HepG2 (cell line): ENCODE data around the gene LCN2. TPM values are rescaled to one million over a fixed set of nuclear protein-coding genes. Genes with fewer than 3 reads are reported as not detected.

Source experiments
- HMGA1 ChIP-seq: sonication (generic); formaldehyde crosslinking; conservative IDR thresholded peaks from 2 replicates; pipeline ENCODE4 v1.4.0; 2020; ENCODE audit warnings: missing genetic modification reagents
- HMGXB3 ChIP-seq: sonication (generic); formaldehyde crosslinking; IDR thresholded peaks from 2 replicates; pipeline ENCODE4 v1.4.0; 2020; ENCODE audit warnings: missing genetic modification reagents, borderline replicate concordance
- HOXA5 ChIP-seq: sonication (generic); formaldehyde crosslinking; IDR thresholded peaks from 2 replicates; pipeline ENCODE4 v1.4.0; 2020; ENCODE audit warnings: missing genetic modification reagents
- KAT2B ChIP-seq: fragments of 150-350 bp; IDR thresholded peaks from 2 replicates; pipeline ENCODE4 v1.6.1; 2014; ENCODE audit warnings: low read depth, low read length, borderline replicate concordance
- POLR2G ChIP-seq: fragments of 200-400 bp; formaldehyde crosslinking; IDR thresholded peaks from 2 replicates; pipeline ENCODE4 v1.6.1; 2018; ENCODE audit warnings: mild to moderate bottlenecking, low read depth, low read length, moderate library complexity
- TFDP1 ChIP-seq: IDR thresholded peaks from 2 replicates; pipeline ENCODE4 v1.6.1; 2016; ENCODE audit warnings: missing compliant biosample characterization, missing genetic modification reagents, borderline replicate concordance
- ZBTB46 ChIP-seq: sonication (generic); formaldehyde crosslinking; IDR thresholded peaks from 2 replicates; pipeline ENCODE4 v1.4.0; 2020; ENCODE audit warnings: mild to moderate bottlenecking, missing genetic modification reagents, borderline replicate concordance
- ZC3H13 ChIP-seq: sonication (generic); formaldehyde crosslinking; IDR thresholded peaks from 2 replicates; pipeline ENCODE4 v1.8.1; 2023; ENCODE audit warnings: mild to moderate bottlenecking, missing genetic modification reagents, moderate library complexity
- ZNF430 ChIP-seq: sonication (generic); formaldehyde crosslinking; IDR thresholded peaks from 2 replicates; pipeline ENCODE4 v1.9.0; 2021; ENCODE audit warnings: mild to moderate bottlenecking, missing genetic modification reagents
- ZNF501 ChIP-seq: sonication (generic); formaldehyde crosslinking; IDR thresholded peaks from 2 replicates; pipeline ENCODE4 v1.5.1; 2020; ENCODE audit warnings: mild to moderate bottlenecking, moderate library complexity, missing genetic modification reagents
- ZNF547 ChIP-seq: sonication (generic); formaldehyde crosslinking; IDR thresholded peaks from 2 replicates; pipeline ENCODE4 v1.5.1; 2020; ENCODE audit warnings: mild to moderate bottlenecking, missing genetic modification reagents
- ZNF597 ChIP-seq: sonication (generic); formaldehyde crosslinking; IDR thresholded peaks from 2 replicates; pipeline ENCODE4 v1.5.0; 2020; ENCODE audit warnings: missing genetic modification reagents
- ZNF652 ChIP-seq: IDR thresholded peaks from 2 replicates; pipeline ENCODE4 v1.6.1; 2016; ENCODE audit warnings: low read depth, borderline replicate concordance
- polyA plus RNA-seq, 8 experiments: library from polyadenylated mRNA; depleted of rRNA in 3 of 8; stranded (reverse) in 7 of 8; unstranded in 1 of 8; fragments of >200 nt; fragmentation: Illumina TruSeq in 4 of 8; extraction: Trizol in 4 of 8; gene quantifications; 2 replicates each; pipeline versions ENCODE4 v1.2.1 to v1.2.3, GENCODE V29; 2011 to 2016; ENCODE audit warnings: low read depth in 4 of 8, missing spikeins in 1 of 8, mixed read lengths in 1 of 8; ENCODE audit not compliant: insufficient read depth in 1 of 8
- total RNA-seq, 5 experiments: library from RNA; depleted of rRNA; stranded (reverse); fragments of >200 nt; fragmentation: Illumina TruSeq; extraction: Trizol; gene quantifications; 2 replicates each; pipeline ENCODE4 v1.2.3, GENCODE V29; 2016; ENCODE audit warnings: low read depth in 1 of 5
- TF ChIP-seq, protein P1 (sequence below): IDR thresholded peaks from 2 replicates; pipeline ENCODE4 v1.6.1; 2016; ENCODE audit warnings: missing biosample characterization, missing genetic modification reagents, low read depth
- TF ChIP-seq, protein P2 (sequence below): sonication (generic); formaldehyde crosslinking; IDR thresholded peaks from 2 replicates; pipeline ENCODE4 v1.8.0; 2022; ENCODE audit warnings: missing genetic modification reagents, mild to moderate bottlenecking, moderate library complexity, borderline replicate concordance

The LCN2 gene
- total and polyA plus RNA-seq, 2 of the 13 experiments (the other 11 are each of a cell fraction or from before 2014, with no cell fraction given): 0.38 to 1.4 TPM

DNA sequence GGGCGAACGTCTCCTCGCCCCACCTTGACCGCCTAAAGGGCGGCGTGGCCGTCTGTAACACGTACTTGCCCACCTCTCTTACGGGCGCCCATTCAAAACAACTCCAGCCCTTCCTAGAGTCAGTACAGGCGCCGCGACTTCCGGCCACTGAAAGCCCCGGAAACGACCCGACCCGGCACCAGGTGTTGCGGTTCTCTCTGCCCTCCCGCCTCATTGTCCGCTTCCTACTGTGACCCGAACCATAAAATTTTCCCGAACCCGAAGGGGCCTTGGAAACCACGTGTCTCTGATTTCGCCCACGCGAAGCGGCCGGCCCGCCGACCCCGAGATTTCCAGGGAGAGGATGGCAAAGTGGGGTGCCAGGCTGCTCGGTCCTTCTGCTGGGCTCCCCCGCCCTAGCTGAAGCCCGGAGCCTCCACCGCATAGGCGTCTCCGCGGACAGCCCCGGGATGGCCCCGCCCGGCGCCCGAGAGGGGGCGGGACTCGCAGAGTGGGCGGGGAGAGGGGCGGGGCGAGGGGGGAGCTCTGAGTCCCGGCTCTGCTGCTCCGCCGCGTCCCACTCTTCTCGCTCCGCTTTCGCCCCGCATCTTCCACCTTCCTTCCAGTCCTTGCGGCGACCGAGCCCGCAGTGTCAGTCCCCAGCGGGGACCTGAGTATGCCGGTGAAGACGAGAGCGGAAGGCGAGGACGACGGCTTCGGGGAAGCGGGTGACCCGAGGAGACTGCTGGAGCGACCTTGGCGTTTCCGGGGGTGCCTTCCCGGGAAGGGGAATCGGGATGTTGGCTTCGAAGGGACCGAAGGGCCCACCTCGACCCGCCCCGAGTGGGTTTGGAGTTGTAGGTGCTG is 21.0 kb upstream of the LCN2 start (continued):
- TF ChIP-seq, protein P1, sequence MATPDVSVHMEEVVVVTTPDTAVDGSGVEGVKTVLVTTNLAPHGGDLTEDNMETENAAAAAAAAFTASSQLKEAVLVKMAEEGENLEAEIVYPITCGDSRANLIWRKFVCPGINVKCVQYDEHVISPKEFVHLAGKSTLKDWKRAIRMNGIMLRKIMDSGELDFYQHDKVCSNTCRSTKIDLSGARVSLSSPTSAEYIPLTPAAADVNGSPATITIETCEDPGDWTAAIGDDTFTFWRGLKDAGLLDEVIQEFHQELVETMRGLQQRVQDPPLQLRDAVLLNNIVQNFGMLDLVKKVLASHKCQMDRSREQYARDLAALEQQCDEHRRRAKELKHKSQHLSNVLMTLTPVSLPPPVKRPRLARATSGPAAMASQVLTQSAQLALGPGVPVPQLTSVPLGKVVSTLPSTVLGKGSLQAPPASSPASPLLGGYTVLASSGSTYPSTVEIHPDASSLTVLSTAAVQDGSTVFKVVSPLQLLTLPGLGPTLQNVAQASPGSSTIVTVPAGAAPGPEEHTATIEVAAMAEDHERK (CRISPR knock-in tag): peak; percentile 24; the same call in 1 of the 2 replicates
- no peak for TF ChIP-seq ZNF597
- TF ChIP-seq ZNF501: peak; percentile 66; the same call in 1 of the 2 replicates
- no peak for TF ChIP-seq TFDP1
- TF ChIP-seq ZNF430 (CRISPR knock-in tag): no peak
- TF ChIP-seq ZBTB46 (CRISPR knock-in tag): no peak
- TF ChIP-seq ZNF652 (CRISPR knock-in tag): no peak
- TF ChIP-seq HOXA5 (CRISPR knock-in tag): 0 out of 2 replicates have a peak, but pooled peaks have one; percentile 16
- no peak for TF ChIP-seq HMGA1 (CRISPR knock-in tag)
- peak; percentile 53; the same call in 1 of the 2 replicates for TF ChIP-seq ZC3H13 (CRISPR knock-in tag)
- no peak for TF ChIP-seq KAT2B
- TF ChIP-seq HMGXB3 (CRISPR knock-in tag): 0 out of 2 replicates have a peak, but pooled peaks have one; percentile 18
- TF ChIP-seq, protein P2, sequence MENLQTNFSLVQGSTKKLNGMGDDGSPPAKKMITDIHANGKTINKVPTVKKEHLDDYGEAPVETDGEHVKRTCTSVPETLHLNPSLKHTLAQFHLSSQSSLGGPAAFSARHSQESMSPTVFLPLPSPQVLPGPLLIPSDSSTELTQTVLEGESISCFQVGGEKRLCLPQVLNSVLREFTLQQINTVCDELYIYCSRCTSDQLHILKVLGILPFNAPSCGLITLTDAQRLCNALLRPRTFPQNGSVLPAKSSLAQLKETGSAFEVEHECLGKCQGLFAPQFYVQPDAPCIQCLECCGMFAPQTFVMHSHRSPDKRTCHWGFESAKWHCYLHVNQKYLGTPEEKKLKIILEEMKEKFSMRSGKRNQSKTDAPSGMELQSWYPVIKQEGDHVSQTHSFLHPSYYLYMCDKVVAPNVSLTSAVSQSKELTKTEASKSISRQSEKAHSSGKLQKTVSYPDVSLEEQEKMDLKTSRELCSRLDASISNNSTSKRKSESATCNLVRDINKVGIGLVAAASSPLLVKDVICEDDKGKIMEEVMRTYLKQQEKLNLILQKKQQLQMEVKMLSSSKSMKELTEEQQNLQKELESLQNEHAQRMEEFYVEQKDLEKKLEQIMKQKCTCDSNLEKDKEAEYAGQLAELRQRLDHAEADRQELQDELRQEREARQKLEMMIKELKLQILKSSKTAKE (CRISPR knock-in tag): peak; percentile 48; the same call in 1 of the 2 replicates
- TF ChIP-seq POLR2G: peak; percentile 57
- TF ChIP-seq ZNF547: 0 out of 2 replicates have a peak, but pooled peaks have one; percentile 42
